ENCODE measurements around the gene FXYD7. TPM values are rescaled to one million over a fixed set of nuclear protein-coding genes. Genes with fewer than 3 reads are reported as not detected.

FXYD7 gene
- total RNA-seq, 2 experiments from 2014 or later, result 0.77 to 0.93 TPM

GRCh38 chr19:35132254-35132653 is 10.8 kb upstream of the FXYD7 start:
- ChIA-PET POLR2A (no interaction called here), CTCF (no interaction called here)
- Mint-ChIP-seq H3K4me3 (no peak overlapping the region), H3K4me1 (ENCODE audit: low read depth) (peaks cover 3% of the 10 kb centered on the region), H3K27me3 (no peaks in the 10 kb centered on the region), H3K9me3 (no peaks in the 10 kb centered on the region), H3K27ac (no peak overlapping the region), H3K36me3 (no peaks in the 10 kb centered on the region)
- intact Hi-C loops (cut with micrococcal nuclease), result no loop called here
- DNase-seq, result no peak

GRCh38 chr19:35133826-35134225 is 9.2 kb upstream of the FXYD7 start:
- no peak overlapping the region for H3K4me3 Mint-ChIP-seq
- no peaks in the 10 kb centered on the region for H3K36me3 Mint-ChIP-seq
- no peaks in the 10 kb centered on the region for H3K9me3 Mint-ChIP-seq
- H3K27ac Mint-ChIP-seq, result no peak overlapping the region
- no peak for DNase-seq
- CTCF ChIA-PET, result interaction anchor here (3.2 to 5.5 kb wide), 3 partner anchors 8 to 66 kb away, joined by 16 to 59 read pairs (median 29); no protein-coding TSS in a partner anchor
- POLR2A ChIA-PET, result no interaction called here
- H3K27me3 Mint-ChIP-seq, result no peaks in the 10 kb centered on the region
- intact Hi-C loops (cut with micrococcal nuclease), result no loop called here
- peaks cover 3% of the 10 kb centered on the region for H3K4me1 Mint-ChIP-seq (ENCODE audit: low read depth)

GRCh38 chr19:35134601-35135242 is 8.3 kb upstream of the FXYD7 start, which contains the start of gene LGI4:
Gene LGI4, minus strand, starts transcription at chr19:35135059. Its CDS starts 379 bp downstream, at chr19:35134680.
- DNase-seq, result no peak
- no peak within 1 kb of the TSS for H3K27ac Mint-ChIP-seq
- intact Hi-C loops (cut with micrococcal nuclease), result loop anchor here (1.0 kb wide), 2 partner anchors 20 to 67 kb away; no protein-coding TSS in a partner anchor
- H3K9me3 Mint-ChIP-seq, result no peaks in the 10 kb centered on the region
- ChIA-PET CTCF (interaction anchor here (0.9 to 5.5 kb wide), 12 partner anchors 9 to 117 kb away, joined by 3 to 59 read pairs (median 6); partner anchors contain the start of gene FXYD5), POLR2A (no interaction called here)
- H3K4me1 Mint-ChIP-seq (ENCODE audit: low read depth), result peaks cover 3% of the 10 kb centered on the region
- no peaks in the 10 kb centered on the region for H3K36me3 Mint-ChIP-seq
- H3K27me3 Mint-ChIP-seq, result no peaks in the 10 kb centered on the region
- no peak within 1 kb of the TSS for H3K4me3 Mint-ChIP-seq

GRCh38 chr19:35135389-35135909 is 7.6 kb upstream of the FXYD7 start:
- ChIA-PET POLR2A (no interaction called here), CTCF (interaction anchor here (0.6 to 5.5 kb wide), 18 partner anchors 10 to 123 kb away, joined by 3 to 59 read pairs (median 4); partner anchors contain the start of gene FXYD5)
- Mint-ChIP-seq H3K27me3 (no peaks in the 10 kb centered on the region), H3K4me3 (no peak overlapping the region), H3K4me1 (ENCODE audit: low read depth) (peaks cover 3% of the 10 kb centered on the region), H3K9me3 (no peaks in the 10 kb centered on the region), H3K36me3 (no peaks in the 10 kb centered on the region), H3K27ac (no peak overlapping the region)
- DNase-seq, result peak; percentile 82
- intact Hi-C loops (cut with micrococcal nuclease), result loop anchor here (1.0 kb wide), 2 partner anchors 21 to 68 kb away; no protein-coding TSS in a partner anchor

GRCh38 chr19:35136231-35136630 is 6.8 kb upstream of the FXYD7 start:
- H3K36me3 Mint-ChIP-seq, result no peaks in the 10 kb centered on the region
- H3K4me3 Mint-ChIP-seq, result no peak overlapping the region
- no peaks in the 10 kb centered on the region for H3K9me3 Mint-ChIP-seq
- POLR2A ChIA-PET, result no interaction called here
- CTCF ChIA-PET, result interaction anchor here (0.6 to 5.5 kb wide), 16 partner anchors 10 to 92 kb away, joined by 3 to 59 read pairs (median 5); partner anchors contain the start of gene FXYD5
- peaks cover 8% of the 10 kb centered on the region for H3K4me1 Mint-ChIP-seq (ENCODE audit: low read depth)
- no peaks in the 10 kb centered on the region for H3K27me3 Mint-ChIP-seq
- DNase-seq, result no peak
- intact Hi-C loops (cut with micrococcal nuclease), result no loop called here
- no peak overlapping the region for H3K27ac Mint-ChIP-seq

GRCh38 chr19:35136977-35137702 is 5.9 kb upstream of the FXYD7 start:
- CTCF ChIA-PET, result interaction anchor here (0.5 to 5.5 kb wide), 8 partner anchors 11 to 209 kb away, joined by 3 to 59 read pairs (median 16); no protein-coding TSS in a partner anchor
- Mint-ChIP-seq H3K4me1 (ENCODE audit: low read depth) (peaks cover 16% of the 10 kb centered on the region), H3K4me3 (no peak overlapping the region), H3K36me3 (no peaks in the 10 kb centered on the region), H3K9me3 (no peaks in the 10 kb centered on the region), H3K27me3 (no peaks in the 10 kb centered on the region), H3K27ac (no peak overlapping the region)
- no peak for DNase-seq
- POLR2A ChIA-PET, result no interaction called here
- intact Hi-C loops (cut with micrococcal nuclease), result no loop called here

GRCh38 chr19:35138305-35138892 is 4.7 kb upstream of the FXYD7 start, which contains the start of gene FXYD1:
Gene FXYD1, plus strand, starts transcription at chr19:35138824. Its CDS starts 1,256 bp downstream, at chr19:35140080.
- DNase-seq, result no peak
- Mint-ChIP-seq H3K36me3 (no peaks in the 10 kb centered on the region), H3K9me3 (no peaks in the 10 kb centered on the region), H3K4me1 (ENCODE audit: low read depth) (peaks cover 19% of the 10 kb centered on the region), H3K27me3 (no peaks in the 10 kb centered on the region), H3K4me3 (no peak within 1 kb of the TSS), H3K27ac (no peak within 1 kb of the TSS)
- ChIA-PET POLR2A (no interaction called here), CTCF (interaction anchor here (2.8 to 5.5 kb wide), 2 partner anchors 71 to 94 kb away, joined by 16 to 59 read pairs; no protein-coding TSS in a partner anchor)
- intact Hi-C loops (cut with micrococcal nuclease), result no loop called here

GRCh38 chr19:35140207-35140961 is 2.7 kb upstream of the FXYD7 start:
- DNase-seq, result no peak
- Mint-ChIP-seq H3K4me3 (no peak overlapping the region), H3K9me3 (no peaks in the 10 kb centered on the region), H3K27ac (no peak overlapping the region), H3K36me3 (no peaks in the 10 kb centered on the region), H3K27me3 (no peaks in the 10 kb centered on the region), H3K4me1 (ENCODE audit: low read depth) (peaks cover 33% of the 10 kb centered on the region)
- ChIA-PET CTCF (interaction anchor here (0.6 to 6.3 kb wide), 13 partner anchors 13 to 207 kb away, joined by 3 to 81 read pairs (median 6); partner anchors contain the start of gene FXYD5), POLR2A (interaction anchor here (1.1 to 2.5 kb wide), 2 partner anchors 14 to 74 kb away, joined by 4 to 20 read pairs; partner anchors contain the start of gene FXYD5)
- intact Hi-C loops (cut with micrococcal nuclease), result loop anchor here (5.0 kb wide), 2 partner anchors 98 to 127 kb away; partner anchors contain the start of genes HPN and USF2

- Mint-ChIP-seq H3K4me3 (peak overlapping the region; percentile 71), H3K36me3 (no peaks in the 10 kb centered on the region), H3K27ac (no peak overlapping the region), H3K9me3 (no peaks in the 10 kb centered on the region), H3K27me3 (no peaks in the 10 kb centered on the region), H3K4me1 (ENCODE audit: low read depth) (peaks cover 30% of the 10 kb centered on the region)
- CTCF ChIA-PET, result interaction anchor here (0.6 to 6.3 kb wide), 35 partner anchors 9 to 407 kb away, joined by 3 to 81 read pairs (median 4); partner anchors contain the start of genes FXYD5 and USF2
- DNase-seq, result peak; percentile 99
- intact Hi-C loops (cut with micrococcal nuclease), result loop anchor here (5.0 kb wide), 2 partner anchors 99 to 126 kb away; partner anchors contain the start of genes HPN and USF2
- POLR2A ChIA-PET, result interaction anchor here (0.8 to 2.5 kb wide), 4 partner anchors 13 to 75 kb away, joined by 3 to 20 read pairs (median 4); partner anchors contain the start of gene FXYD5
These were observed 1.9 kb upstream of the FXYD7 start for GRCh38 chr19:35140962-35141836.
